Heart left ventricle (tissue), 16 donors: ENCODE results near the gene MGAT5. TPM values are rescaled to one million over a fixed set of nuclear protein-coding genes. Genes with fewer than 3 reads are reported as not detected.

Experiments used
- ATAC-seq, 4 donors: fragments of 200-7000 bp; cut with Tn5 transposase; one replicate each; pipeline ENCODE4 v1.9.1; 2020 to 2022; ENCODE audit warnings: moderate library complexity in 4 of 4, mild to moderate bottlenecking in 3 of 4, moderate number of reproducible peaks in 1 of 4
- DNase-seq, 5 donors: peaks; one replicate each; pipeline ENCODE4 v3.0.0-alpha.2; 2020
- H3K27ac ChIP-seq, 12 donors: fragments of 200-600 bp; sonication (generic) in 4 of 12; one replicate each; pipeline versions ENCODE4 v1.5.0 to v1.8.0; 2016 to 2022; ENCODE audit warnings: mild to moderate bottlenecking in 2 of 12
- H3K27me3 ChIP-seq, 9 donors: fragments of 200-600 bp; sonication (generic) in 2 of 9; one replicate each; pipeline versions ENCODE4 v1.5.1 to v1.8.0; 2016 to 2022; ENCODE audit warnings: mild to moderate bottlenecking in 3 of 9
- H3K36me3 ChIP-seq, 9 donors: fragments of 200-600 bp; sonication (generic) in 2 of 9; one replicate each; pipeline versions ENCODE4 v1.5.0 to v1.8.0; 2018 to 2022; ENCODE audit warnings: mild to moderate bottlenecking in 2 of 9
- H3K4me1 ChIP-seq, 12 donors: fragments of 200-600 bp; sonication (generic) in 4 of 12; one replicate each; pipeline versions ENCODE4 v1.5.0 to v1.8.0; 2016 to 2022; ENCODE audit warnings: mild to moderate bottlenecking in 3 of 12
- H3K4me3 ChIP-seq, 12 donors: fragments of 200-600 bp; sonication (generic) in 4 of 12; one replicate each; pipeline versions ENCODE4 v1.5.0 to v1.8.0; 2017 to 2022; ENCODE audit warnings: mild to moderate bottlenecking in 9 of 12, moderate library complexity in 4 of 12
- H3K9me3 ChIP-seq, 12 donors: fragments of 200-600 bp; sonication (generic) in 4 of 12; one replicate each; pipeline versions ENCODE4 v1.5.0 to v1.8.0; 2016 to 2022; ENCODE audit warnings: mild to moderate bottlenecking in 1 of 12
- POLR2A ChIP-seq, 2 donors: fragments of 450-650 bp; IDR thresholded peaks; one replicate each; pipeline ENCODE4 v1.6.1; 2017; ENCODE audit warnings: antibody characterized with exemption in 2 of 2, mild to moderate bottlenecking in 2 of 2, moderate library complexity in 2 of 2
- WGBS, 4 donors: extraction: QIAGEN DNeasy Blood & Tissue Kit in 2 of 4; methylation state at CpG; one replicate each; pipeline versions ENCODE4 v1.1.5 to v1.1.7; 2013 to 2018; 5-methylcytosine and 5-hydroxymethylcytosine counted together
- intact Hi-C, 10 donors: fragments of 100-400 bp; cut with DNase I; formaldehyde crosslinking; loops; one replicate each; pipeline versions ENCODE4 v1.11.1 to v1.14.2; 2022
- polyA plus RNA-seq, 2 donors: library from polyadenylated mRNA; stranded (reverse); fragments of 200-250 nt; gene quantifications; one replicate each; pipeline ENCODE4 v1.2.3, GENCODE V29; 2013
- total RNA-seq, 9 donors: library from RNA; depleted of rRNA in 2 of 9; stranded (reverse); fragments of >200 nt in 2 of 9; fragmentation: NEBNext Ultra II Directional in 3 of 9; extraction: Animal tissue kit (Norgen Biotek cat#: 25700) in 3 of 9; gene quantifications; one replicate each; pipeline versions ENCODE4 v1.1.0 to v1.2.4, GENCODE V29; 2016 to 2023
- TF ChIP-seq, protein P1 (sequence below), 12 donors: fragments of 200-600 bp; sonication (generic) in 4 of 12; IDR thresholded peaks; one replicate each; pipeline versions ENCODE4 v1.5.0 to v1.8.0; 2018 to 2022; ENCODE audit warnings: antibody characterized with exemption in 12 of 12, mild to moderate bottlenecking in 5 of 12
- donor health status: ischemic (EF 13 %, LVEDD 7.1; RV severe dilation, severe dysfunction).
- donor health status: healthy with polysubstance abuse.
- donor health status: DM: no; HTN: yes; CAD: no.
- donor health status: DM: no; HTN: no; CAD: no.
- donor health status: ischemic (EF 25% LVEDD 6.9; RV normal size, moderate dysfunction).
- donor health status: ischemic (EF 25% LVEDD 5.7; RV mildly dilated, moderate dysfunction).
- donor health status: healthy.
- donor health status: DM: yes; HTN: yes; CAD: no.
- donor health status: ischemic (EF 35%, LVEDD 5.7; RV mildly dilated, moderate dysfunction).
- donor health status: nonischemic (EF 11% LVEDD 7.7; RV severe dilation, severe dysfunction).
- donor health status: DM: yes; HTN: yes; CAD: no.
- donor health status: PGD.
- donor health status: ischemic (EF 29% LVEDD 5.4; RV normal size, mild dysfunction).
- donor health status: nonischemic (EF 23%, LVEDD 6.1; RV moderate dilation, normal function).

Gene MGAT5
- total and polyA plus RNA-seq, 11 donors, result 9.7 to 116 (median 79.3) TPM

- no peak for DNase-seq
- Histone ChIP-seq H3K4me3 (no peak overlapping the region), H3K9me3 (no peaks in the 10 kb centered on the region), H3K4me1 (peaks cover 0 to 53% (median 40%) of the 10 kb centered on the region in 12 donors), H3K36me3 (peaks cover 0 to 37% (median 22%) of the 10 kb centered on the region in 9 donors), H3K27ac (peak overlapping the region in 5 of 12 donors; percentile 4 to 64 (median 42)), H3K27me3 (no peaks in the 10 kb centered on the region)
- TF ChIP-seq, protein P1, sequence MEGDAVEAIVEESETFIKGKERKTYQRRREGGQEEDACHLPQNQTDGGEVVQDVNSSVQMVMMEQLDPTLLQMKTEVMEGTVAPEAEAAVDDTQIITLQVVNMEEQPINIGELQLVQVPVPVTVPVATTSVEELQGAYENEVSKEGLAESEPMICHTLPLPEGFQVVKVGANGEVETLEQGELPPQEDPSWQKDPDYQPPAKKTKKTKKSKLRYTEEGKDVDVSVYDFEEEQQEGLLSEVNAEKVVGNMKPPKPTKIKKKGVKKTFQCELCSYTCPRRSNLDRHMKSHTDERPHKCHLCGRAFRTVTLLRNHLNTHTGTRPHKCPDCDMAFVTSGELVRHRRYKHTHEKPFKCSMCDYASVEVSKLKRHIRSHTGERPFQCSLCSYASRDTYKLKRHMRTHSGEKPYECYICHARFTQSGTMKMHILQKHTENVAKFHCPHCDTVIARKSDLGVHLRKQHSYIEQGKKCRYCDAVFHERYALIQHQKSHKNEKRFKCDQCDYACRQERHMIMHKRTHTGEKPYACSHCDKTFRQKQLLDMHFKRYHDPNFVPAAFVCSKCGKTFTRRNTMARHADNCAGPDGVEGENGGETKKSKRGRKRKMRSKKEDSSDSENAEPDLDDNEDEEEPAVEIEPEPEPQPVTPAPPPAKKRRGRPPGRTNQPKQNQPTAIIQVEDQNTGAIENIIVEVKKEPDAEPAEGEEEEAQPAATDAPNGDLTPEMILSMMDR (IDR thresholded peaks at IDR 0.05), result no peak
- TF ChIP-seq POLR2A (IDR thresholded peaks at IDR 0.05), result no peak
- intact Hi-C loops, result loop anchor here (1.0 to 10.0 kb wide), 9 partner anchors 29 to 525 kb away; no protein-coding TSS in a partner anchor
- 87 to 97% (median 90%) methylated on average over 2 of the region's 2 CpGs for WGBS, 4 donors
- no peak for ATAC-seq
Measured at GRCh38 chr2:134410006-134410405, 156.1 kb downstream of the MGAT5 start.

- DNase-seq (peak in 1 of 5 donors; percentile 15), ATAC-seq (peak in 3 of 4 donors; percentile 24 to 53 (median 30))
- H3K27ac ChIP-seq, result peak overlapping the region in 8 of 12 donors; percentile 12 to 64 (median 36)
- peaks cover 0 to 51% (median 38%) of the 10 kb centered on the region in 12 donors for H3K4me1 ChIP-seq
- TF ChIP-seq, protein P1 (IDR thresholded peaks at IDR 0.05), result no peak
- TF ChIP-seq POLR2A (IDR thresholded peaks at IDR 0.05), result no peak
- no peak overlapping the region for H3K4me3 ChIP-seq
- intact Hi-C loops, result loop anchor here (1.0 to 10.0 kb wide), 9 partner anchors 30 to 526 kb away; no protein-coding TSS in a partner anchor
- 21 to 31% (median 25%) methylated on average over 5 of the region's 5 CpGs for WGBS, 4 donors
- peaks cover 0 to 36% (median 21%) of the 10 kb centered on the region in 9 donors for H3K36me3 ChIP-seq
- no peaks in the 10 kb centered on the region for H3K27me3 ChIP-seq
- no peaks in the 10 kb centered on the region for H3K9me3 ChIP-seq
Measured at GRCh38 chr2:134410831-134411231, 157.0 kb downstream of the MGAT5 start.

DNA sequence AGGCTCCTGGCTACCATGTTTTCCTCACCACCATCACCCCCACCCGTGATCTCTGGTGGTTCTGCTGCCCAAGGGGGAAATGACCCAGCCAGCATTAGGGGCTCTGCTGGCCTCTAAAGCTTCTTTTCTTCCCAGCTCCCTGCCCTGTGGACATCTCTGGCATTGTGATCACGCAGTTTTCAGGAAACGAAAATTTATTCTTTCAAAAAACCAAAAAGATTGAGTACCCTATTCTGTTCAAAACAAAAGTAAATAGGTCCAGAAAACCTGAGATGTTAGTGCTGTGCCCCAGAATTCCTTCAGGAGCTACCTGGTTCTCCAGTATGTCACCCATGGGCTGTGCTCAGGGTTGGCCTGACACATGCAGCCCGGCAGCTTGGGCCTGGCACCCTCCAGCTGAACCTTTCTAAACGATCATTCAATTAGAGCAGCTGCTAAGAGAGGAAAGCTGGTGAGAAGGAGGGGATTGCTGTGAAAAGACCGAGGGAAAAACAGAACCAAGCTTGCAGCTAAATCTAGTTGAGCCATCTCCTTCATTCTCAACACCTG is 157.5 kb downstream of the MGAT5 start:
- 52 to 67% (median 61%) methylated on average over 6 of the region's 6 CpGs for WGBS, 4 donors
- Histone ChIP-seq H3K4me1 (peaks cover 0 to 50% (median 38%) of the 10 kb centered on the region in 12 donors), H3K36me3 (peaks cover 0 to 36% (median 18%) of the 10 kb centered on the region in 9 donors), H3K27ac (peak overlapping the region in 9 of 12 donors; percentile 12 to 64 (median 42)), H3K9me3 (no peaks in the 10 kb centered on the region), H3K27me3 (no peaks in the 10 kb centered on the region), H3K4me3 (no peak overlapping the region)
- TF ChIP-seq, protein P1 (IDR thresholded peaks at IDR 0.05), result no peak
- no peak for TF ChIP-seq POLR2A (IDR thresholded peaks at IDR 0.05)
- ATAC-seq (peak; percentile 13 to 41 (median 30)), DNase-seq (no peak)
- intact Hi-C loops, result loop anchor here (2.0 to 10.0 kb wide), 8 partner anchors 31 to 527 kb away; no protein-coding TSS in a partner anchor

GRCh38 chr2:134411828-134412638 is 158.2 kb downstream of the MGAT5 start:
- TF ChIP-seq, protein P1 (IDR thresholded peaks at IDR 0.05), result peak; percentile 48 to 82 (median 71)
- no peak for TF ChIP-seq POLR2A (IDR thresholded peaks at IDR 0.05)

More at GRCh38 chr2:134411828-134412638, 158.2 kb downstream of the MGAT5 start:
- WGBS, 4 donors, result 40 to 45% (median 43%) methylated on average over 8 of the region's 8 CpGs
- peak; percentile 92 to 95 (median 94) for ATAC-seq
- H3K9me3 ChIP-seq, result no peaks in the 10 kb centered on the region
- peak overlapping the region in 9 of 12 donors; percentile 12 to 64 (median 42) for H3K27ac ChIP-seq
- no peak overlapping the region for H3K4me3 ChIP-seq
- peaks cover 0 to 33% (median 14%) of the 10 kb centered on the region in 9 donors for H3K36me3 ChIP-seq
- peaks cover 0 to 50% (median 38%) of the 10 kb centered on the region in 12 donors for H3K4me1 ChIP-seq
- DNase-seq, result peak in 4 of 5 donors; percentile 77 to 82 (median 78)
- intact Hi-C loops, result loop anchor here (1.0 to 10.0 kb wide), 13 partner anchors 31 to 527 kb away; no protein-coding TSS in a partner anchor
- H3K27me3 ChIP-seq, result no peaks in the 10 kb centered on the region
